Panc1 (cell line): ENCODE results near the gene MRPS34. TPM values are rescaled to one million over a fixed set of nuclear protein-coding genes. Genes with fewer than 3 reads are reported as not detected.

ENCODE experiments used
- ATAC-seq: fragments of 200-7000 bp; cut with Tn5 transposase; 2 replicates; pipeline ENCODE4 v1.9.1; 2020; ENCODE audit warnings: mild to moderate bottlenecking, moderate library complexity
- BruUV-seq: library from RNA; stranded (reverse); fragments of 400-500 nt; replicated peaks from 2 replicates; lab custom pipeline; 2021; lab: Mats Ljungman, UMichigan
- CTCF ChIA-PET: fragments of 300-600 bp; sonication (Branson Sonifier 250); formaldehyde crosslinking; loops from one replicate; lab custom pipeline; 2022; ENCODE audit warnings: antibody characterized with exemption; lab: Charles Lee
- POLR2A ChIA-PET: fragments of 300-600 bp; sonication (Branson Sonifier 250); formaldehyde crosslinking; loops from one replicate; lab custom pipeline; 2022; ENCODE audit warnings: antibody characterized with exemption; lab: Charles Lee
- DNase-seq: peaks from one replicate; pipeline ENCODE4 v3.0.0-alpha.2; 2010; ENCODE audit warnings: low read depth, low spot score
- H3K27ac ChIP-seq: 2 replicates; pipeline ENCODE4 v1.5.1; 2011; ENCODE audit warnings: mild to moderate bottlenecking, low read length, inconsistent platforms
- H3K27me3 ChIP-seq: fragments of 200-500 bp; sonication (Bioruptor generic); 2 replicates; pipeline ENCODE4 v1.6.0; 2014; ENCODE audit warnings: low read length, inconsistent platforms; ENCODE audit not compliant: control insufficient read depth, insufficient read depth
- H3K36me3 ChIP-seq: fragments of 200-500 bp; sonication (Bioruptor generic); 2 replicates; pipeline ENCODE4 v1.5.1; 2014; ENCODE audit warnings: inconsistent platforms, mild to moderate bottlenecking, low read length, moderate library complexity; ENCODE audit not compliant: control insufficient read depth, insufficient read depth
- H3K4me1 ChIP-seq: 2 replicates; pipeline ENCODE4 v1.5.1; 2011; ENCODE audit warnings: inconsistent platforms, mild to moderate bottlenecking, low read length, moderate library complexity; ENCODE audit not compliant: control insufficient read depth, insufficient read depth
- H3K4me3 ChIP-seq, 2 experiments: 2 replicates each; pipeline ENCODE4 v1.5.1; 2011 to 2012; ENCODE audit warnings: low read depth in 2 of 2, low read length in 2 of 2, mild to moderate bottlenecking in 2 of 2, inconsistent platforms in 1 of 2, moderate library complexity in 1 of 2
- H3K9me3 ChIP-seq: fragments of 200-500 bp; sonication (Bioruptor generic); 2 replicates; pipeline ENCODE4 v1.5.1; 2014; ENCODE audit warnings: low read depth, mild to moderate bottlenecking, inconsistent platforms, low read length, moderate library complexity; ENCODE audit not compliant: control insufficient read depth, insufficient read depth
- CTCF ChIP-seq: fragments of 450-650 bp; IDR thresholded peaks from 2 replicates; pipeline ENCODE4 v1.5.1; 2017; ENCODE audit warnings: mild to moderate bottlenecking
- POLR2AphosphoS5 ChIP-seq: IDR thresholded peaks from 2 replicates; pipeline ENCODE4 v1.6.1; 2012; ENCODE audit warnings: mild to moderate bottlenecking, low read depth, low read length, moderate library complexity
- REST ChIP-seq, 2 experiments: IDR thresholded peaks; 2 replicates each; pipeline ENCODE4 v1.6.1; 2011 to 2012; ENCODE audit warnings: low read depth in 2 of 2, control low read depth in 1 of 2, low read length in 1 of 2, mild to moderate bottlenecking in 1 of 2, moderate library complexity in 1 of 2; ENCODE audit not compliant: insufficient read depth in 1 of 2
- SIN3A ChIP-seq: IDR thresholded peaks from 2 replicates; pipeline ENCODE4 v1.6.1; 2012; ENCODE audit warnings: low read depth, mild to moderate bottlenecking, low read length, moderate library complexity, borderline replicate concordance; ENCODE audit not compliant: insufficient read depth
- TCF7L2 ChIP-seq: IDR thresholded peaks from 2 replicates; pipeline ENCODE4 v1.6.1; 2011; ENCODE audit warnings: mild to moderate bottlenecking, low read depth, low read length, inconsistent platforms
- in situ Hi-C: cut with HindIII; loops from 2 replicates; pipeline ENCODE4 v1.10.0; 2016; ENCODE audit warnings: low sequenced_read_pairs, low pct_unique_long_range_greater_than_20kb
- intact Hi-C: fragments of 100-400 bp; cut with micrococcal nuclease; formaldehyde crosslinking; loops from one replicate; pipeline ENCODE4 v1.10.0; 2022; ENCODE audit not compliant: unreplicated experiment
- total RNA-seq: library from RNA; stranded (reverse); gene quantifications from one replicate; pipeline ENCODE4 v1.2.1, GENCODE V29; 2021; ENCODE audit not compliant: unreplicated experiment

Gene MRPS34
- total RNA-seq, 1 experiment from 2014 or later: 187 TPM

- no peaks in the 10 kb centered on the region for H3K27me3 ChIP-seq
- ChIA-PET POLR2A (no interaction called here), CTCF (no interaction called here)
- no peak for TF ChIP-seq SIN3A
- TF ChIP-seq TCF7L2: no peak
- TF ChIP-seq REST (IDR thresholded peaks at IDR 0.05; ENCODE audit: insufficient read depth in 1 of 2, low read depth in 2 of 2, low read length in 1 of 2): no peak
- TF ChIP-seq POLR2AphosphoS5: no peak
- TF ChIP-seq CTCF: no peak
- no peak overlapping the region for H3K4me3 ChIP-seq
- no peaks in the 10 kb centered on the region for H3K4me1 ChIP-seq
- DNase-seq (no peak), ATAC-seq (no peak)
- in situ Hi-C loops (no loop called here), intact Hi-C loops (no loop called here)
- H3K9me3 ChIP-seq: no peaks in the 10 kb centered on the region
- BruUV-seq: no TSS peak
- no peak overlapping the region for H3K27ac ChIP-seq
- no peaks in the 10 kb centered on the region for H3K36me3 ChIP-seq
These were observed 41.3 kb downstream of the MRPS34 start for GRCh38 chr16:1731603-1732002.

GRCh38 chr16:1731073-1731472 lies 41.9 kb downstream of the MRPS34 start:
- Histone ChIP-seq H3K36me3 (no peaks in the 10 kb centered on the region), H3K4me3 (no peak overlapping the region), H3K4me1 (no peaks in the 10 kb centered on the region), H3K27ac (no peak overlapping the region), H3K27me3 (no peaks in the 10 kb centered on the region), H3K9me3 (no peaks in the 10 kb centered on the region)
- POLR2A ChIA-PET: no interaction called here
- intact Hi-C loops (no loop called here), in situ Hi-C loops (no loop called here)
- no peak for TF ChIP-seq POLR2AphosphoS5
- TF ChIP-seq SIN3A: no peak
- no peak for TF ChIP-seq REST (IDR thresholded peaks at IDR 0.05; ENCODE audit: insufficient read depth in 1 of 2, low read depth in 2 of 2, low read length in 1 of 2)
- TF ChIP-seq CTCF: no peak
- TF ChIP-seq TCF7L2: no peak
- ATAC-seq: peak; percentile 25; the same call in 1 of the 2 replicates
- DNase-seq: no peak
- BruUV-seq: no TSS peak
- CTCF ChIA-PET: no interaction called here
